SJSA1 (cell line): ENCODE data around the gene CCDC6. TPM values are rescaled to one million over a fixed set of nuclear protein-coding genes. Genes with fewer than 3 reads are reported as not detected.
A peak's percentile ranks its signal among the peaks of the same experiment; 100 is the strongest.

Experiments
- DNase-seq, 2 experiments: peaks; one replicate each; pipeline ENCODE4 v3.0.0-alpha.2; 2015 to 2020; ENCODE audit warnings: low spot score in 2 of 2, low read depth in 1 of 2
- H3K27ac ChIP-seq: fragments of 250-450 bp; sonication (Bioruptor Pico); 2 replicates; pipeline ENCODE4 v1.5.1; 2020; ENCODE audit warnings: mild to moderate bottlenecking, moderate library complexity
- H3K27me3 ChIP-seq: fragments of 250-450 bp; sonication (Bioruptor Pico); replicated peaks from 2 replicates; pipeline ENCODE4 v1.5.1; 2020; ENCODE audit warnings: mild to moderate bottlenecking, moderate library complexity
- H3K36me3 ChIP-seq: fragments of 250-450 bp; sonication (Bioruptor Pico); 2 replicates; pipeline ENCODE4 v1.5.1; 2020; ENCODE audit warnings: mild to moderate bottlenecking
- H3K4me1 ChIP-seq: fragments of 250-450 bp; sonication (Bioruptor Pico); replicated peaks from 2 replicates; pipeline ENCODE4 v1.6.1; 2021; ENCODE audit warnings: mild to moderate bottlenecking
- H3K4me3 ChIP-seq: fragments of 250-450 bp; sonication (Bioruptor Pico); 2 replicates; pipeline ENCODE4 v1.5.1; 2020; ENCODE audit warnings: mild to moderate bottlenecking
- H3K9me3 ChIP-seq: fragments of 250-450 bp; sonication (Bioruptor Pico); replicated peaks from 2 replicates; pipeline ENCODE4 v1.5.1; 2020; ENCODE audit warnings: mild to moderate bottlenecking
- total RNA-seq: library from RNA; depleted of rRNA; stranded (reverse); fragments of >200 nt; shearing (Covaris generic); gene quantifications from 2 replicates; pipeline ENCODE4 v1.2.3, GENCODE V29; 2014

Gene CCDC6
- total RNA-seq, 1 experiment from 2014 or later: 18.1 TPM

DNA sequence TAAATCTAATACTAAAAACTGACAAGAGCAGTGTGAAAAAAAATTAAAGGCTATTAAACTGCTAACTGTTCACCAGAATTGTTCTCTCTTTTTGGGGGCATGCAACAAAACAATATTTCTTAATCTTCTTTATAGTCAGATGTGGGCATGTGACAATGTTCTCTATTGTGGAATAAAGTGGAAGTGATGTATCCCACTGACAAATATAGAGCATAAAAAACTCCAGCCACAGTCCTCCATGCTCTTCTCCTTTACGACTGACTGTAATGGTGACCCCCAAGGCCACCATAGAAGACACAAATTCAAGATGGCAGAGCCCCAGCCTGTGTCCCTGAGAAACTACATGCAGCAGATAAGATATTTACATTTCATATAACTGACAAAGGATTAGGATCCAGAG is 11.6 kb upstream of the CCDC6 start:
- no peaks in the 10 kb centered on the region for H3K4me1 ChIP-seq

DNA sequence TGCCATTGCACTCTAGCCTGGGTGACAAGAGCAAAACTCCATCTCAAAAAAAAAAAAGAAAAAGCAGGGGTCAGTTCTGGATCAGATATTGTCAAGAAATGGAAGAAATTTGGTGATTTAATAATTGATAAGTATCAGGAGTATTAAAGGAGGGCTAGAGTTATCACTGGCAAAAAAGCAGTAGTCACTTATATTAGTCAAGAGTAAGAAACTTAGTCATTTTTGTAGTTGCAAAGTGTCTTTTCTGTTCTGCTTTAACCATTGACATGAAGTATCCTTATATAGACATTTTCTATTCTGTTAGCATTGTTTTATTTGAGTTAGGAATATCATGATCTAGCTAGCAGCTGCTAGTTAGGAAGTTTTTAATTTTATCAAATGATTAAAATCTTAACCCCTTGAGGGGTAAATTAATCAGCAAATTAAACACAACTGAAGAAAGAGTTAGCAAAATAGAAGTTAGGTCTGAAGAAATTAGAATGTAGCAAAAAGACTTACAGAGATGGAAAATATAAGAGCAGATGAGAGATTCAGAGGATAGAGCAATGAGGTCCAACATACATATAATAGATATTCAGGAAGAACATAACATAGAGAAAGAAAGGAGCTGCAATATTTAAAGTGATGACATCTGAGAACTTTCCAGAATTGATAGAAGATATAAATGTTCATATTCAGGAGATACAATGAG is 7.3 kb upstream of the CCDC6 start:
- no peak for DNase-seq
- Histone ChIP-seq H3K4me3 (no peak overlapping the region), H3K27me3 (no peaks in the 10 kb centered on the region), H3K27ac (no peak overlapping the region), H3K4me1 (no peaks in the 10 kb centered on the region), H3K9me3 (no peaks in the 10 kb centered on the region), H3K36me3 (no peaks in the 10 kb centered on the region)

More for the DNA sequence above, 11.6 kb upstream of the CCDC6 start:
- no peak overlapping the region for H3K27ac ChIP-seq
- H3K4me3 ChIP-seq: no peak overlapping the region
- H3K27me3 ChIP-seq: no peaks in the 10 kb centered on the region
- H3K36me3 ChIP-seq: no peaks in the 10 kb centered on the region
- no peak for DNase-seq
- H3K9me3 ChIP-seq: no peaks in the 10 kb centered on the region

DNA sequence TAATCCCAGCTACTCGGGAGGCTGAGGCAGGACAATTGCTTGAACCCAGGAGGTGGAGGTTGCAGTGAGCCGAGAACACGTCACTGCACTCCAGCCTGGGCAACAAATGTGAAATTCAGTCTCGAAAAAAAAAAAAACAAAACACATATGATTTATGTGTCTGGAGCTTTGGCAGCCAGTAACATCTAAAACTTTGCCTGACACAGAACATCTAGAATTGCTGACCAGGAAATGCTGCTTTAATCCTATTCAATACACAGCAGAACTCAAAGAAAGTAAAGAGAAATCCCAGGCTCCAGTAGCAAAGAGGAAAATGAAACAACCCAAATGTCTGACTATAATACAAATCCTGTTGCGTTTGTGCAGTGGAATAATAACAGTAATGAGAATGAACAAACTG is 4.5 kb upstream of the CCDC6 start:
- Histone ChIP-seq H3K9me3 (no peaks in the 10 kb centered on the region), H3K27ac (no peak overlapping the region), H3K4me1 (peaks cover 17% of the 10 kb centered on the region), H3K27me3 (no peaks in the 10 kb centered on the region), H3K36me3 (no peaks in the 10 kb centered on the region; the same call in 1 of the 2 replicates), H3K4me3 (no peak overlapping the region)
- no peak for DNase-seq

DNA sequence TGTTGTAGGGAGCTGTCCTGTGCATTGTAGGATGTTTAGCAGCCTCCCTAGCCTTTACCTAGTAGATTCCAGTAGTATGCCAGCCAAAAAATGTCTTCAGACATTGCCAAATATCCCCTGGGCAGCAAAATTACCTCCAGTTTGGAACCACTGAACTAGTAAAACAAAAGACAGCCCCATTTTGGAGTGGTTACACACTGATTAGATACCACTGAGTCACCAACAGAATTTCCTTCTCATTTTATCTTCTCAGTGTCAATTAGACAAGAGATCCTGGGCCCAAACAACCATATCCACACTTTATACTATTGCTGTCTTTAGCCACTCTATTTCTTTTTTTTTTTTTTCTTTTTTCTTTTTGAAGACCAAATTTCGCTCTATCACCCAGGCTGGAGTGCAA is 3.5 kb upstream of the CCDC6 start:
- Histone ChIP-seq H3K4me3 (no peak overlapping the region), H3K27ac (no peak overlapping the region), H3K36me3 (no peaks in the 10 kb centered on the region; the same call in 1 of the 2 replicates), H3K9me3 (no peaks in the 10 kb centered on the region), H3K4me1 (peaks cover 21% of the 10 kb centered on the region), H3K27me3 (no peaks in the 10 kb centered on the region)
- DNase-seq: no peak

DNA sequence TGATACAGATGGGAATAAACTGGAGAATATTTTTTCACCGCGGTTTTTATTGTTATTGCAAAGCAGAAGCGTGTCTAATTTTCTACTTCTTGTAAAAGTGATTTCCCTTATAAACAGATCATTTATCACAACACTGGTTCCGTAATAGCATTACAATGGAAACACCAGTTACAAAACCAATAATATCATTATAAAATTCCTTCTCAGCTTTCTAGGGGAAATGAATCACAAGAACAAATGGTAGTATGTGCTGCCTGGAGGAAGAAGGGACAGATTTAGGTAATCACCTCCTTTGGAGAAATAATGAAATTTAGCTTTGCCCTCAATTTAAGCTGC is 2.4 kb upstream of the CCDC6 start:
- Histone ChIP-seq H3K27me3 (no peaks in the 10 kb centered on the region), H3K36me3 (no peaks in the 10 kb centered on the region; the same call in 1 of the 2 replicates), H3K4me3 (peak overlapping the region; percentile 29), H3K27ac (no peak overlapping the region), H3K4me1 (peaks cover 28% of the 10 kb centered on the region), H3K9me3 (no peaks in the 10 kb centered on the region)
- no peak for DNase-seq

DNA sequence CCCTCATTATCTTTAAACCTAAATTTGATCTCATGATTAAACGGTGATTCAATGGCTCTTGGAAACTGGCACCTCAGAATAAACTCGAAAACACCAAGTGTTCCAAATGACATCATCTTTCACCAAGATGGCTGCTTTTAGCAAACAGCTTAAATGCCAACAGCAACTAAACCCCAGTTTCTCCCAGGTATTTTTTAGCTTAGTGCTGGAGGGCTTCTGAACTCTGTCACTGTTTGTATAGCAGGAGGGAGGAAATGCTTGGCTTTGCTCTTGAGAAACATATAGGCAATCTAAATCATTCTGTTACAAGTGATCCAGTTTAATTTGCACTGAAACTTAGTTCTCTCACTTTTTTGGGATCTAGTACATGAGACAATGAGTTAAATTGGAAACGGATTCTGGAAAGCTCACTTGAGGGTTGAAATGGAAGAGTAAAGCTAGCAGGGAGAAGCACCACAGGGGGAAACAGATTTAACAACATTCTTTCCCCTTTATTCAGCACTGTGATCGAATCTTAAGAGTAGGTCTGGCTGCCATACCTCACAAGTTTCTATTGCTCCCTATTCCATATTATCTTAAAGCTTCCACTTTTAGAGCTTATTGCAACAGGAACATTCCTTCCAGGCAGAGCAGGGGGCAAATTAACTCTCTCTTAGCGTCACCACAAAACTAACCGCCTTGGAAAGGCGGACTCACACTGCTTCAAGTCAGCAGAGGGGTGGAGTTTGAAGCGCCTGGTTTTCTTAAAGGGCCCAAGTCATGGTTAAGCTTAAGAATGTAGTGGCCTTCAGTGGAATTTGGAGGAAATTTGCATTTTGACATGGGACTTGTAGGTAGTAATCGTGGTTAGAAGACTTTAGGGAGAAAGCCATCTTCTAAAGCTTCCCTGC is 1.8 kb upstream of the CCDC6 start:
- Histone ChIP-seq H3K4me1 (peaks cover 28% of the 10 kb centered on the region), H3K9me3 (no peaks in the 10 kb centered on the region), H3K27ac (peak overlapping the region; percentile 22), H3K36me3 (no peaks in the 10 kb centered on the region; the same call in 1 of the 2 replicates), H3K27me3 (no peaks in the 10 kb centered on the region), H3K4me3 (peak overlapping the region; percentile 29)
- peak; percentile 57 to 59 for DNase-seq

DNA sequence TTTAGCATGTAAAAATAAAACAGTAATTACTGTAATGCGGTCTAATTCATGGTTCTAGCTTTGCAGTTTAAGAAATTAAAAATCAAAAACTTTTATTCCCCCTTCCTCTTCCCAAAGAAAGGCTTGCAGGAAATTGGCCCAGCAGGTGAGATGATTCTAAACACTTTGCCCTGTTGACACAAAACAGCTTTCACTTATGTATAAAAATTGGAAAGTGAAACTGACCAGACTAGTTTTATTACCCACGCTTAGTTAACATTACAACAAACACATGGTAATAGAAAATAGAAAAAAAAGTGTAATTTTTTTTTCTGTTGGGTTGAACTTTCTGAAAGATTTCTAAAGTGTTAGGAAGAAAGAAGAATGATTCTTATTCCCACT is 1.2 kb upstream of the CCDC6 start:
- H3K4me3 ChIP-seq: no peak overlapping the region
- H3K27ac ChIP-seq: no peak overlapping the region
- peak in 1 of 2 experiments; percentile 9 for DNase-seq
- no peaks in the 10 kb centered on the region for H3K27me3 ChIP-seq
- no peaks in the 10 kb centered on the region for H3K9me3 ChIP-seq
- H3K4me1 ChIP-seq: peaks cover 28% of the 10 kb centered on the region
- no peaks in the 10 kb centered on the region; the same call in 1 of the 2 replicates for H3K36me3 ChIP-seq

DNA sequence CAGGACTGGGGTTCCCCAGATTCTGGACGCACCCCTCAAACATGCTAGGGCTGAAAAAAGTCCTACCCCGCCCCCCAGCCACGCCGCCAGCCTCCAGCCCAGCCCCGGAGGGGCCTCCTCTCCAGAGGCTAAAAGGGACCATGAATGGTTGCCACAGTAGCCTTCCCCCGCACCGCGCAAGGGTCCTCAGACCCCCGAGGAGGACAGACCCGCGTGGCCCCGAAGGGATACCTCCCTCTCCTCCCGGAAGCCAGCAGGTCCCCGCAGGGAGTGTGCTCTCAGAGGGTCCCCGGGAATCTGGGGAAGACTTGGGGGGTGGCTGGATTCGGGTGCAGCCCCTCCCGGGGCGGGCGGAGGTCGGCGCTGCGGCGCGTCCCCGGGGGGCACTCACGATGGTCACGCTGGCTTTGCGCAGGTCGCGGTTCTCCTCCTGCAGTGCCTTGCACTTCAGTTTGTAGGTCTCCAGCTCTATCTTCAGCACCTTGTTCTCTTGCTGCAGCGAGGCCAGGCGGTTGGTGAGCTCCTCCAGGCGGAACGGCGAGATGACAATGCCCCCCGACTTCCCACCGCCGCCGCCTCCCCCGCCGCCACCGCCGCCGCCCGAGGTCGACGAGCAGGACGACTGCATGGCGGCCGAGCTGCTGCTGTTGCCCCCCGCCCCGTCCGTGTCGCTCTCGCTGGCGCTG is 482 bp downstream of the CCDC6 start:
- peak in 1 of 2 experiments; percentile 22 for DNase-seq
- peak overlapping the region; percentile 70 for H3K4me3 ChIP-seq
- H3K27me3 ChIP-seq: no peaks in the 10 kb centered on the region
- H3K4me1 ChIP-seq: peaks cover 28% of the 10 kb centered on the region
- H3K27ac ChIP-seq: peak overlapping the region; percentile 43
- H3K9me3 ChIP-seq: no peaks in the 10 kb centered on the region
- peaks cover 3% of the 10 kb centered on the region; the same call in 1 of the 2 replicates for H3K36me3 ChIP-seq

DNA sequence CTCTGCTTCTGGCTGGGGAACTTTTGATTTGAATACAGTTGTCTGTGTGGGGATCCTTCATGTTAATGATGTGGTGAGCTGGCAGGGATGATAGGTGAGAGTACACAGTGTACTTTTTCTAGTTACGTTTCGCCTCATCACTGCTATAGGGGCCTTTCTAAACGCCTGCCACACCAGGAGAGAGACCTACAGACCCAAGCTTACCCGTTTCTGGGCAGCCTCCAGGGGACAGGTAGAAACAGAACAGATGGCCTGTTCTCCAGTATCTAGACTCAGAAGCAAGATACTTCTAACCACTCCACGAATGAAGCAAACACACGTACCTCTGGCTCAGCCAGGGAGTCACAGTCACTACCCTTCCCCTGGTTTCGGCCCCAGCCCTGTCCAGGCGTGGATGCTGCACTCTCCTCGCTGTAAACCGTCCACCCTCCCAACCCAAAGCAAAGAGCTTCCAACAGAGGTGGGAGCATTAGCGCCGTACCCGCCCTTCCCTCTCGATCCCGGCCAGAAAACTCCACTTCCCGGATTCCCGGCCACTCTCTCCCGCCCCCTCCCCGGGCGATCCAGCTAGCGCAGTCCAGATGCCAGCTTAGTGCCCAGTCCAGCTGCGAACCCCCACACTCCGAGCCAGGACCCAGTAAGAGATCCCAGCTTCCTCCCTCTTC is 1.2 kb downstream of the CCDC6 start:
- Histone ChIP-seq H3K9me3 (no peaks in the 10 kb centered on the region), H3K4me3 (peak overlapping the region; percentile 70), H3K27ac (no peak overlapping the region), H3K36me3 (peaks cover 3% of the 10 kb centered on the region; the same call in 1 of the 2 replicates), H3K27me3 (no peaks in the 10 kb centered on the region), H3K4me1 (peaks cover 28% of the 10 kb centered on the region)
- peak; percentile 26 to 45 for DNase-seq

DNA sequence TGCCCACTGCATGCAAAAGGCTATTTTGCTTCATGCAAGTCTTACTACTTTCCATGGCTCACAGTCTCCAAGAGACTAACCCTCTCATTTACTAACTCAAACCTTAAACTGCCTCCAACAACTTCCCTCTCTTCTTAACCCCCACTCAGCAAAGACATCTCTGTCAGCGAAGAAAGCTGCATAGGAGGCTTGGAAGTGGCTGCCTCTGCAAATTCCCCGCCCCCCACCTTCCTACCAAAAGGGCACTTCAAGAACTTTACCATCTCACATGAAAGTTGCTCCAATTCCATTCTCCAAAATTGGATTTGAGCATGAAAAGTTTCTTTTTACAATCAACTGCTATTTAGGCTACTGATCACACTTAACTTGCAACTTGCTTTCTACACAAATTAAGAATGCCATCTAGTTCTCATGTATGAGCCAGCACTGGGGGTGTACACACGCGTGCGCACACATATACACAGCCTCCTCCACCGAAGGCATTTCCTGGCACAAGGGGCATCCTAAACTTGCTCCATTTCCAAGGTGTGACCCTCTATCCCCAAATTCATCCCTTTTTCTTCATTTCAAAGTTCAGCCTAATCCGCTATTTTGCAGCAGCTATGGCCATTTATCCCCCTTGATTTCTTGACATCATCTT is 1.8 kb downstream of the CCDC6 start:
- Histone ChIP-seq H3K4me1 (peaks cover 28% of the 10 kb centered on the region), H3K9me3 (no peaks in the 10 kb centered on the region), H3K27me3 (no peaks in the 10 kb centered on the region), H3K4me3 (peak overlapping the region; percentile 70), H3K36me3 (peaks cover 3% of the 10 kb centered on the region; the same call in 1 of the 2 replicates), H3K27ac (no peak overlapping the region)
- DNase-seq: no peak

DNA sequence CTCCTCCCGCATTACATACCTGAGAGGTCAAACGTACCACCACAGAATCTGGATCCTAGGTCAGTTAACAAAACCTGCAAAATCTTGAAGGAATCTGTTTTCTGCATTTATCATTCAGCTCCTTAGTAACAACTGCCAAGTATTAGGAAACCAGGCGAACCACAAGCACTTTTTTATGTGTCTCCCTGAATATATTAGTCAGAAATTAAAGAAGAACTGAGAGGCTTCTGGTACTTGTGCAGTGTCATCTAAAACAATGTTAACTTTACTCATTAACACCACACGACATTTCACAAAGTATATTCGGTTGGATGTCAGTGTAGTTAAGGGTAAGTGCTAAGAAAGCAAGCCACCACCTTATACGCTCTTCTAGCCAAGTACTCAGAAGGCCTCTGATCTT is 2.5 kb downstream of the CCDC6 start:
- Histone ChIP-seq H3K27ac (no peak overlapping the region), H3K4me3 (no peak overlapping the region), H3K27me3 (no peaks in the 10 kb centered on the region), H3K36me3 (peaks cover 3% of the 10 kb centered on the region; the same call in 1 of the 2 replicates), H3K9me3 (no peaks in the 10 kb centered on the region), H3K4me1 (peaks cover 28% of the 10 kb centered on the region)
- DNase-seq: no peak

DNA sequence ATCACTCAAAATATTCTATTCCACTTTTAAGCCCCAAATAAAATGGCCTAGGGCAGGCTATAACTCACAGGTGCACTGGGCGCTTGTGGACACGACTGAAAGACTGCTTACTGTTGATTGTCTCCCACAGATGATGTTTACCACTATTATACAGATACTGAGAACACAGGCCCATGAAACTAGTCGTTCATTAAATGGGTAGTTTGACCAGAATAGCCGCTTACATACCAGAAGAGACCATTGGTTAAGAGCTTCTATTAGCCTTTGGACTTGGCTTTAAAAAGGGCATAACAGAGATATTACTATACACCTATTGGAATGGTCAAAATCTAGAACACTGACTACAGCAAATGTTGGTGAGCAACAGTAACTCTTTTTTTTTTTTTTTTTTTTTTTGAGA is 4.3 kb downstream of the CCDC6 start:
- DNase-seq: no peak
- Histone ChIP-seq H3K4me1 (peaks cover 13% of the 10 kb centered on the region), H3K27ac (no peak overlapping the region), H3K9me3 (no peaks in the 10 kb centered on the region), H3K4me3 (no peak overlapping the region), H3K36me3 (peaks cover 3% of the 10 kb centered on the region; the same call in 1 of the 2 replicates), H3K27me3 (no peaks in the 10 kb centered on the region)

DNA sequence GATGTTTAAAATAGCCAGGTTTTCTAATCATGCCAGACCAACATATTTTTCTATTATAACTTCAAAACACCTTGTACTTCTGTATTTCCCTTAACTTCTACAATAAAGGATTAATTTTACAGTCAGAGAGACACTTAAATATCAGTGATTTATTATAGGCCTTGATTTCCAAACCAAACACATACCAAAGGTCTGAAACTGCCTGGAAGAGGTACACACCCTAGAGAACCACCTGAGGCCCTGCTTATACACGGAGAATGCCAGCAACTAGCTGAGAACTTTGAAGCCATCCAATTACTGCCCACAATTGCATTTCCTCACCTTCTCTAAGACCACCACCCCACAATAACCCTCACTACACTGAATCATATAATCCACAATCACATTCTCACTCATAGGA is 4.9 kb downstream of the CCDC6 start:
- no peak for DNase-seq
- no peaks in the 10 kb centered on the region for H3K27me3 ChIP-seq
- H3K36me3 ChIP-seq: peaks cover 3% of the 10 kb centered on the region; the same call in 1 of the 2 replicates
- H3K4me3 ChIP-seq: no peak overlapping the region
- no peak overlapping the region for H3K27ac ChIP-seq
- H3K4me1 ChIP-seq: peaks cover 12% of the 10 kb centered on the region
- H3K9me3 ChIP-seq: no peaks in the 10 kb centered on the region
